MM.1S (cell line): Measurements from ENCODE around the gene SERPINE2.
A peak's percentile ranks its signal among the peaks of the same experiment; 100 is the strongest.

Source experiments
- DNase-seq: peaks from one replicate; pipeline ENCODE4 v3.0.0-alpha.2; 2015
- H2AFZ ChIP-seq: fragments of 300-600 bp; sonication (generic); 2 replicates; pipeline ENCODE4 v1.6.0; 2016; ENCODE audit warnings: antibody characterized with exemption, low read length
- H3F3A ChIP-seq: fragments of 300-600 bp; sonication (generic); 2 replicates; pipeline ENCODE4 v1.6.1; 2016; ENCODE audit warnings: mild to moderate bottlenecking, antibody characterized with exemption, low read length, moderate library complexity, mixed read lengths; ENCODE audit not compliant: insufficient read depth
- H3K27ac ChIP-seq: fragments of 300-600 bp; sonication (generic); 2 replicates; pipeline ENCODE4 v1.5.1; 2016; ENCODE audit warnings: mild to moderate bottlenecking, low read length
- H3K27me3 ChIP-seq: fragments of 300-600 bp; sonication (generic); replicated peaks from 2 replicates; pipeline ENCODE4 v1.6.0; 2016; ENCODE audit warnings: low read length; ENCODE audit not compliant: insufficient read depth
- H3K36me3 ChIP-seq: fragments of 300-600 bp; sonication (generic); replicated peaks from 2 replicates; pipeline ENCODE4 v1.6.1; 2016; ENCODE audit warnings: mild to moderate bottlenecking, low read length, mixed read lengths; ENCODE audit not compliant: insufficient read depth
- H3K4me1 ChIP-seq: fragments of 300-600 bp; sonication (generic); 2 replicates; pipeline ENCODE4 v1.6.1; 2016; ENCODE audit warnings: low read length, mixed read lengths
- H3K4me2 ChIP-seq: fragments of 300-600 bp; sonication (generic); 2 replicates; pipeline ENCODE4 v1.6.0; 2016; ENCODE audit warnings: low read depth, low read length
- H3K4me3 ChIP-seq: fragments of 300-600 bp; sonication (generic); 2 replicates; pipeline ENCODE4 v1.5.1; 2016; ENCODE audit warnings: low read length, mixed read lengths
- H3K79me2 ChIP-seq: fragments of 300-600 bp; sonication (generic); 2 replicates; pipeline ENCODE4 v1.6.1; 2016; ENCODE audit warnings: mixed run types, low read length, mixed read lengths
- H3K9ac ChIP-seq: fragments of 300-600 bp; sonication (generic); 2 replicates; pipeline ENCODE4 v1.6.1; 2016; ENCODE audit warnings: low read length, mixed read lengths
- H3K9me2 ChIP-seq: fragments of 300-600 bp; sonication (generic); replicated peaks from 2 replicates; pipeline ENCODE4 v1.6.1; 2016; ENCODE audit warnings: mild to moderate bottlenecking, low read length, mixed read lengths; ENCODE audit not compliant: insufficient read depth
- H3K9me3 ChIP-seq: fragments of 300-600 bp; sonication (generic); replicated peaks from 2 replicates; pipeline ENCODE4 v1.6.1; 2016; ENCODE audit warnings: mild to moderate bottlenecking, low read length, mixed read lengths; ENCODE audit not compliant: insufficient read depth
- H4K20me1 ChIP-seq: fragments of 300-600 bp; sonication (generic); 2 replicates; pipeline ENCODE4 v1.6.1; 2016; ENCODE audit warnings: mild to moderate bottlenecking, low read length, moderate library complexity, mixed read lengths; ENCODE audit not compliant: insufficient read depth
- EZH2 ChIP-seq: fragments of 300-600 bp; sonication (generic); optimal IDR thresholded peaks from 2 replicates; pipeline ENCODE3; 2017; ENCODE audit warnings: low read depth, mild to moderate bottlenecking, antibody characterized with exemption, low read length, mixed read lengths
- EZH2phosphoT487 ChIP-seq: fragments of 300-600 bp; sonication (generic); IDR thresholded peaks from 2 replicates; pipeline ENCODE4 v1.6.1; 2018; ENCODE audit warnings: antibody characterized with exemption, low read length
- TF ChIP-seq, protein P1 (sequence below): fragments of 300-600 bp; sonication (generic); IDR thresholded peaks from 2 replicates; pipeline ENCODE4 v1.5.1; 2016; ENCODE audit warnings: antibody characterized with exemption, low read length, mixed read lengths

SERPINE2 gene

DNA sequence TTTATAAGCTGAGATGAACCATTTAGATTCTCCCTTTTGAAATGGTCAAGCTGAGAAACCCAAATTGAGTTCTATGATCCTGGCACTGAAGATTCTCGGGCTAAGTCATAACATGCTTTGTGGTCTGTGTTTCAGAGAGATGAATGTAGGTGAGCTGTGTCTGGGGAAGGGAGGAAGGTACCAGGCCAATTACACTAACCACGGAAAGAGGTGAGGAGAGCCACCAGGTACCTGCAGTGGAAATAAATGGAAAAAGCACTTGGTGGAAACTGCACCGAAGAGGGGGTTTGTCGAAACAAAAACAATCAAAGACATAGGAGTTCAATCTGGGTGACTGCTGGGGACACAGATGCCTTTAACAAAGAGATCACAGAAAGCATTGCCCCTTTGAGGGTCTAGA is 82.8 kb downstream of the SERPINE2 start:
- TF ChIP-seq, protein P1, sequence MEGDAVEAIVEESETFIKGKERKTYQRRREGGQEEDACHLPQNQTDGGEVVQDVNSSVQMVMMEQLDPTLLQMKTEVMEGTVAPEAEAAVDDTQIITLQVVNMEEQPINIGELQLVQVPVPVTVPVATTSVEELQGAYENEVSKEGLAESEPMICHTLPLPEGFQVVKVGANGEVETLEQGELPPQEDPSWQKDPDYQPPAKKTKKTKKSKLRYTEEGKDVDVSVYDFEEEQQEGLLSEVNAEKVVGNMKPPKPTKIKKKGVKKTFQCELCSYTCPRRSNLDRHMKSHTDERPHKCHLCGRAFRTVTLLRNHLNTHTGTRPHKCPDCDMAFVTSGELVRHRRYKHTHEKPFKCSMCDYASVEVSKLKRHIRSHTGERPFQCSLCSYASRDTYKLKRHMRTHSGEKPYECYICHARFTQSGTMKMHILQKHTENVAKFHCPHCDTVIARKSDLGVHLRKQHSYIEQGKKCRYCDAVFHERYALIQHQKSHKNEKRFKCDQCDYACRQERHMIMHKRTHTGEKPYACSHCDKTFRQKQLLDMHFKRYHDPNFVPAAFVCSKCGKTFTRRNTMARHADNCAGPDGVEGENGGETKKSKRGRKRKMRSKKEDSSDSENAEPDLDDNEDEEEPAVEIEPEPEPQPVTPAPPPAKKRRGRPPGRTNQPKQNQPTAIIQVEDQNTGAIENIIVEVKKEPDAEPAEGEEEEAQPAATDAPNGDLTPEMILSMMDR, result no peak
- TF ChIP-seq EZH2 (no peak), EZH2phosphoT487 (no peak)
- H2AFZ ChIP-seq, result no peak overlapping the region
- H3K9ac ChIP-seq, result no peak overlapping the region
- H4K20me1 ChIP-seq, result no peaks in the 10 kb centered on the region
- H3K4me2 ChIP-seq, result peak overlapping the region; percentile 49
- H3K9me3 ChIP-seq, result no peaks in the 10 kb centered on the region
- H3K4me3 ChIP-seq, result no peak overlapping the region
- H3K4me1 ChIP-seq, result peaks cover 44% of the 10 kb centered on the region
- peaks cover 18% of the 10 kb centered on the region for H3F3A ChIP-seq
- no peak for DNase-seq
- no peaks in the 10 kb centered on the region for H3K9me2 ChIP-seq
- H3K36me3 ChIP-seq, result peaks cover 3% of the 10 kb centered on the region; the same call in 1 of the 2 replicates
- no peaks in the 10 kb centered on the region for H3K27me3 ChIP-seq
- peaks cover 41% of the 10 kb centered on the region for H3K79me2 ChIP-seq
- H3K27ac ChIP-seq, result no peak overlapping the region

DNA sequence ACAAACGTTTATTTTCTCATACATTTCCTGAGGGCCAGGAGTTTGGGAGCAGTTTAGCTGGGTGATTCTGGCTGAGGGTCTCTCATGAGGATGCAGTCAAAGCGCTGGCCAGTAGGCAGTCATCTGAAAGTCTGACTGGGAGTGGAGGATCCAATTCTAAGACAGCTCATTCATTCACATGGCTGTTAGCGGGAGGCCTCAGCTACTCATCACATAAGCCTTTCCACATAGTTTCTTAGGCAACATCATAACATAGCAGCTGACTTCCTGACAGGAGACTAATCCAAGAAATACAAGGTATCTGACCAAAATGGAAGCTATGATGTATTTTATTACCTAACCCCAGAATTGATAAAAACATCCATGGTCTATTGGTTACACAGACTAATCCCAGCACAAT is 84.7 kb downstream of the SERPINE2 start:
- no peak overlapping the region for H3K9ac ChIP-seq
- no peaks in the 10 kb centered on the region for H3K27me3 ChIP-seq
- peaks cover under 1% of the 10 kb centered on the region; the same call in 1 of the 2 replicates for H3K36me3 ChIP-seq
- H2AFZ ChIP-seq, result no peak overlapping the region
- no peak for DNase-seq
- H3K27ac ChIP-seq, result no peak overlapping the region
- peaks cover 18% of the 10 kb centered on the region for H3F3A ChIP-seq
- H3K4me3 ChIP-seq, result no peak overlapping the region
- peaks cover 22% of the 10 kb centered on the region for H3K79me2 ChIP-seq
- H3K4me1 ChIP-seq, result peaks cover 32% of the 10 kb centered on the region
- H3K9me2 ChIP-seq, result no peaks in the 10 kb centered on the region
- H3K9me3 ChIP-seq, result no peaks in the 10 kb centered on the region
- TF ChIP-seq EZH2phosphoT487 (no peak), EZH2 (no peak)
- TF ChIP-seq, protein P1, result no peak
- no peak overlapping the region for H3K4me2 ChIP-seq
- H4K20me1 ChIP-seq, result no peaks in the 10 kb centered on the region

DNA sequence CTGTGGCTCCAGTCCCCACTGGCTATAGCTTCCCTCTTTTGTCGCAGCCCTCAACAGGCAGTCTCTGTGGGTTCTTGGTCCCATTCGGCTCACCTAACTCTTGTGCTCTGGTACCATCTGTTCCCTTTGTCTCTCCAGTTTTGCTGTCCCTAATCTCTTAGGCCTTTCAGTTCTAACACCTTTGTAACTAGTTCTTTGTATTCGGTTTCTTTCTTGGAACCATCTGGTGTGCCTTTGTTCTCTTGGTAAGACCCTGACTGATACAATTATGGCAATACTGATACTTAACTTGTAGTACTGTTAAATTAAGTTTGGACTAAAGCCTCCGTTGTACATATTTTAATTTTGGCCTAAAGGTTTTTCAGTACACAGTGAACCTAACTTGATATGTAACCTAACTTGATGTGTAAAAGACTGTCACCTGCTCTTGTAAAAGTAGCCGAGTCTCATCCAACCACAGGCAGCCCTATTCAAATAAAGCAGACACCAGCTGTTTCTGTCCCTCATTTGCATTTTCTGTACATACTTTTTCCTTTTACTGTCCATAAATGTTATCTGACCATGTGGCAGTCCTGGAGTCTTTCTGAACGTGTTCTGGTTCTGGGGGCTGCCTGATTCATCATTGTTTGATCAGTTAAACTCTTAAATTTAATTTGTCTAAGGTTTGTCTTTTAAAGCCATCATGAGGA is 86.7 kb downstream of the SERPINE2 start:
- Histone ChIP-seq H3K4me2 (peak overlapping the region; percentile 73), H3K27ac (peak overlapping the region; percentile 71), H3K4me1 (peaks cover 20% of the 10 kb centered on the region), H3K79me2 (peaks cover 2% of the 10 kb centered on the region), H3K9me2 (no peaks in the 10 kb centered on the region), H3K27me3 (no peaks in the 10 kb centered on the region), H4K20me1 (no peaks in the 10 kb centered on the region), H3K9ac (peak overlapping the region; percentile 36; the same call in 1 of the 2 replicates), H2AFZ (peak overlapping the region; percentile 94), H3K36me3 (no peaks in the 10 kb centered on the region), H3K9me3 (no peaks in the 10 kb centered on the region), H3K4me3 (peak overlapping the region; percentile 25), H3F3A (peaks cover 18% of the 10 kb centered on the region)
- DNase-seq, result peak; percentile 79
- TF ChIP-seq, protein P1, result no peak
- TF ChIP-seq EZH2 (no peak), EZH2phosphoT487 (no peak)
